GM18858 (cell line): ENCODE results near the gene JUN.

Source experiments
- ATAC-seq: cut with Tn5 transposase; IDR thresholded peaks from one replicate; pipeline ENCODE4 v1.9.1; 2021; ENCODE audit not compliant: unreplicated experiment

The JUN gene

DNA sequence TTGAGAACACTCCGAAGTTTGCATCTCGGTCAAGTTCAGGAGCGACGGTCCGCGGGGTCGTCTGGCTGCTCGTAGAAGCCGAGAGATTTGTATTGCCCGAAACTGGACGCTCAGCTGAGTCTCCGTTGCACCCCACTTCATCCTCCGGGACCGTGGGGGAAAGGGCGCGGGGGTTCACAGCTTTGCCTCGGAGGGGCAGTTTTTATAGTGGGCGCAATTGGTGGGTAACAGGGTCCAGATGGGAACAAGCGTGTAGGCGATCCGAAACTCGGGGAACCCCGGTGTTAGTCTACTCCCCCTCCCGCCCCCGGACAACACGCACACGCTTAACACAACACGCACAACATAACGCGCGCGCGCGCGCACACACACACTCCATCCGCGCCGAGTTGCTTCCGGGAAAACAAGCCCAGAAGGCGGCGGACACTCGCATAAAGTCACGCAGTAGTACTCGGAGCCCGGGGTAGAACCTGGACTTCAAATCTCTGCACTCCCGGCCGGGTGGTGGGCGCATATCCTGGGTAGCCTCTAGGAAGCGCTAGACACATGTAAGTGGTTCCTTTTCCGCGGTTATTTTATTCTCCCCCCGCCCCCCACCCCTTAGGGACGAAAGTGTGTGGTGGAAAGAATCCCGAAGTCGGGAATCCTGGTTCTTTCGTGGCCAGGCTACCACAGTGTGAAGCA, 1.1 kb upstream of the JUN start:
- no peak for ATAC-seq

DNA sequence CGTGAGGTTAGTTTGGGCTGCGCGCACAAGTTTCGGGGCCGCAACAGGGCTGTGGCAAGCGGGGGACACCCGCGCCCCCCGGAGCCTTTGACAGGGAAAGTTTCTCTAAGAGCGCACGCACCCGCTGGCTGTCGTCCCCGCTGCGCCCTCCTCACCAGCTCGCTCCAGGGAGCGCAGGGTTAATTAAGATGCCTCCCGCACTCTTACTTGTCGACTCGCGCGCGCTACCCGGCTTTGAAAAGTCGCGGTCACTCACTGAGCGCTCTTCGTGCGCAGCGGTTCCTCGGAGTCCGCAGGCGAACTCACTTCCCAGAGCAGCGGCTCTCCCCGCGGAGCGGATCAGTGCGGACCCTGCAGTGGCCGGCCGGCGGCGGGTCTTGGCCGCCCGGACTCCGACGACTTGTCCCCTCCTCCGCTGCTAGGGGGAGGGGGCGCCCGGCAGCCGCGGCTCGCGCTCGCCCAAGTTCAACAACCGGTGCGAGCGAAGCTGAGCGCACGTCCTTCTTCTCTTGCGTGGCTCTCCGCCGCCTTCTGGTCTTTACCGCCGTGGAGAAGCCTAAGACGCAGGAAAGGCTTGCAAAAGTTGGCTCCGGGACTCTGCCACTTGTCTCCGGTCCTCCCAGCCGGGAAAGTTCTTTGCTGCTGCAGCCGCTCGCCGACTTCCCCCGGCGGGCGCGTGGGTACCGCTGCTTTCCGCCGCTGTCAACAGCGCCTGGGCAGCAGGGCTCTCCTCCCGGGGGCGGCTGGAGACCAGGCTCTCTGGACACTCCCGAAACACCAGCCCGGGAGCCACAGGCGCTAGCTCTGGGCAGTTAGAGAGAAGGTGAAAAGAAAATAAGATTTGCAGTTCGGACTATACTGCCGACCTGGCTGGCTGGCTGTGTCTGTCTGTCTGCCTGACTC, 506 bp downstream of the JUN start:
- no peak for ATAC-seq

DNA sequence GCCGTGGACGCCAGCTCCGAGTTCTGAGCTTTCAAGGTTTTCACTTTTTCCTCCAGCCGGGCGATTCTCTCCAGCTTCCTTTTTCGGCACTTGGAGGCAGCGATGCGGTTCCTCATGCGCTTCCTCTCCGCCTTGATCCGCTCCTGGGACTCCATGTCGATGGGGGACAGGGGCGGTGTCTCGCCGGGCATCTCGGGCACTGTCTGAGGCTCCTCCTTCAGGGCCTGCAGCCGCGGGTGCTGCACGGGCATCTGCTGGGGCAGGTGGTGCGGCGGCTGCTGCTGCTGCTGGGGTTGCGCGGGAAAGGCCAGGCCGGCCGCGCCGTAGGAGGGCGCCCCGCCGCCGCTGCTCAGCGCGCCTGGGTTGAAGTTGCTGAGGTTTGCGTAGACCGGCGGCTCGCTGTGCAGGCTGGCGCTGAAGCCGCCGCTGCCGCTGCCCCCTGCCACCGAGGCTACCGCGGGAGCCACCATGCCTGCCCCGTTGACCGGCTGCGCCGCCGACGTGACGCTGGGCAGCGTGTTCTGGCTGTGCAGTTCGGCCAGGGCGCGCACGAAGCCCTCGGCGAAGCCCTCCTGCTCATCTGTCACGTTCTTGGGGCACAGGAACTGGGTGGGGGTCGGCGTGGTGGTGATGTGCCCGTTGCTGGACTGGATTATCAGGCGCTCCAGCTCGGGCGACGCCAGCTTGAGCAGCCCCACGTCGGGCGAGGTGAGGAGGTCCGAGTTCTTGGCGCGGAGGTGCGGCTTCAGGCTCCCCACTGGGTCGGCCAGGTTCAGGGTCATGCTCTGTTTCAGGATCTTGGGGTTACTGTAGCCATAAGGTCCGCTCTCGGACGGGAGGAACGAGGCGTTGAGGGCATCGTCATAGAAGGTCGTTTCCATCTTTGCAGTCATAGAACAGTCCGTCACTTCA, 1.4 kb downstream of the JUN start:
- ATAC-seq: no peak

DNA sequence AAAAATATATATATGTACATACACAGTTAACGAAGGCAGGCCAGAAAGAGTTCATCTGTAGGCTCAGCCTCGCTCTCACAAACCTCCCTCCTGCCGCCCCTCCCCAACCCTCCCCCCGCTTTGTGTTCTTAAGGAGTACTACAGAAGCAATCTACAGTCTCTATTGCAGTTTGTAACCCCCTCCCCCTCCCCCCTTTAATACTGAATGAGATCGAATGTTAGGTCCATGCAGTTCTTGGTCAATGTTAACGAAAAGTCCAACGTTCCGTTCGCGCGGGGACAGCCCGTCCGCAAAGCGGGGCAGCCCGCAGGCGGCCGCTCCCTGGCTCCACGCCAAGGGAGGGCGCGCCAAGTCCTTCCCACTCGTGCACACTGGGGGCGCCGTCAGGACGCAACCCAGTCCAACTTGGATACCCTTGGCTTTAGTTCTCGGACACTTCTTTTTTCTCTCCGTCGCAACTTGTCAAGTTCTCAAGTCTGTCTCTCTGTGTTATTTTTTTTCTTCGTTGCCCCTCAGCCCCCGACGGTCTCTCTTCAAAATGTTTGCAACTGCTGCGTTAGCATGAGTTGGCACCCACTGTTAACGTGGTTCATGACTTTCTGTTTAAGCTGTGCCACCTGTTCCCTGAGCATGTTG, 2.2 kb downstream of the JUN start:
- no peak for ATAC-seq

DNA sequence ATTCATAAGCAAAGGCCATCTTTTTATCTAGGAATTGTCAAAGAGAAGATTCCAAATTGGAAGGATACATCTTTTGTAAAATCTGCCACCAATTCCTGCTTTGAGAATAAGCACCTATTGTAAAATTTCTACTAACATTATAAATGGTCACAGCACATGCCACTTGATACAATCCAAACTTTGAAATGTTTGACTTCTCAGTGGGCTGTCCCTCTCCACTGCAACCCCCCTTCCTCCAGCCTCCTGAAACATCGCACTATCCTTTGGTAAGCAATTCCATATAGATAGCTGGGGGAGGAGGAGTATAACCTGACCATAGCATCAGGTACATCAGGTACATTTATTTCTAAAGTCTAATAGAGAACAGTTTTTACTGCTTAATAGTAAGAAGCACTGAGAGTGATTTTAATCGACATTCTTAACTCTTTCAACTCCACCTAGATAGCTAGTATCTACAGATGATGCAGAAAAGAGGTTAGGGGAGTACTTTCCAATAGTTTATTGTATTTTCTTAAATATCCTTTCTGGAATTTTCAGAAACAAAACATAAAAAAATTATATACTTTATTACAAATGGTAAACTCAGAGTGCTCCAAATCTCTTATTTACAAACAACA, 2.9 kb downstream of the JUN start:
- ATAC-seq: no peak

DNA sequence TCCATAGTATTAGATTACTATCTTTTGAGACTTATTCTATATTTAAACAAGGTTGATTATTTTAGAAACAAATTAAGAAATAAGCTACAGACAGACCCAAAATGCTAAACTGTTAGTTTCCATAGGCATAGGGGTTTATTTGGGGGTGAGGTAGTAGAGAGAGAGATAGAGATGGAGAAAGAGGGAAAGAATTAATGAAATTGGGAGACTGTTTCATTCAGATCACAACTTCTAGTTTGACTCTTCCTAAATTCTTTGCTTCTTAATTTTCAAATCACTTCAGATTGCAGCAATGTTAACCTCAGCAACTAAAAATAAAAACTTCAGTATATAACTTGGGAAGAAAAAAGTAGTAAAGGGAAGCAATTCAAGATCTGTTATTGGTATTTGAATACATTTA, 3.4 kb downstream of the JUN start:
- no peak for ATAC-seq

DNA sequence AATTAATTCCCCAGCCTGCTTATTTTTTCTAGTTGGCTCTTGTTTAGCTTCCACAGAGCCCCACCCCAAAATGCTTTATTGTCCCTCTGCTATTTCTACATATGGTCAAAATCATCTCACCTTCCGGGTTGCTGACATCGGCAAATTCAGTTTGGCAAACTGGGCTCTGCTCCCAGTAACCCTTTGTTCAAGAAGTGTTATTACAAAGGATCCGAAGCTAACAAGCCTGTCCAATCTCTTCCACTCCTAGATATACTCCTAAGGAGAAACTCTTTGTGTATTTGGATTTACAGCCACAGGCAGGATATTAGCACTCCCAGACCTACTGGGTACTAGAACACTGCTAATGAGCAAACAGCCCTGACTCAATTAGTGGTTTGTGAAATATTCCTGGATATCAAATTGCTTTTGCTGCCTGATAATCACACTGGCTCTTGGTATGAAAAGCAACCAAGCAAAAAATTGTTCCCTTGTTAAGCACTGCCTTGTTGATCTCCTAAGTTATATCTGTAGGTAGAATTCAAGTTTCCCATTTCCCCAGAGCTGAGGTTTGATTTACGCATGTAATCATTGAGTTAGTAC, 4.0 kb downstream of the JUN start:
- no peak for ATAC-seq

DNA sequence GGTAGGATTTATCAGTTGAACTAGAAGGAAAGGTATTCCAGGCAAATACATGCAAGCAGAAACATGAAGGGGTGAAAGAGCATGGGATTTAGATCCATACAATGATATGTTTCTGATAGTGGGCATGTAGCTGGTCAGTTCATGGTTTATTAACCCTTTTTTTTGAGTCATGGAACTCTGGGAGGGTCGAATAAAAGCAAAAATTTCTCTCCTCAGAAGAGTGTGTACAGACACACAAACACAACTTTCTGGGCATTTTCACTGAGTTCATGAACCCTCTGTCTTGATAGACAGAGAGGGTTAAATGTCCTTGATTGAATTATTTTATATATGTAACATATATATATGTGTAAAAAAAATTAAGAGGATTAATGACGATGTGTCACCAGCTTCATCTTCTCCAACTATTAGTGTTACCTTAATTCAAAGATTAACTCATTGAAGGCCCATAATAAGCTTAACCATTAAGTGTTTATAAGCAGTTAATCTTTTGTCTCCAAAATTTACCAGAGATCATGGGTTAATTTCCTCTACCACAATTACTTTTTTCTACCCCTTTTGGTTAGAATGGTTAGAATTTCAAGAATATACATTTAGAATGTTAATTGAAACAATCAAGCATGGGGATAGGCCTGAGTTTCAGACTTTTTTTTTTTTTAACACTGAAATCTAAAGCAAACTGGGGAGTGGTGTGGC, 4.6 kb downstream of the JUN start:
- ATAC-seq: no peak

DNA sequence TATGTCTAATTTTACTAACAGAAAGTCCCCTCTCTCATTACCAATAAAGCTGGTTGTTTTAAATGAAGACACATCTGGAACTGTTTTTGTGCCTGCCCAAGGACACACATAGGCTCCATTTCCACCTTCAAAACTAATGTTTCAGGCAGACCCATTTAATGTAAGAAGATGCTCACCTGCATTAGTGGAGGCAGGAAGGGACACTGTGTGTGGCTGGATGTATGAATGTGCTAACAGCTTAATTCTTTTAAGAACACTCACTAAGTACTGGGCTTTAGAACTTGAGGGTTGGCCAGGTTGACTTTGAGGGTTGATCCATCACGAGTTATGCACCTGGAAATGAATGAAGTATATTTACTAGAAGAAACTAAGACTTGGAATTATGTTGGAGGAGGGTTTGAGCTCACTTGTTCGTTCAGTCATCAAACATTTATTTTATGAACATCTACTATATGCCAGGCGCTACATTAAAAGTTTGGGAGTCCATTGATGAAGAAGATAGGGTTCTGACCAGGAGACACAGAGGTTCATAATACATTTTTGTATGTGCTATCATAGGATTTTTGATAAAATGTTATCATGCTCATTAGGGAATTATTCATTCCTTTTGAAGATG, 5.4 kb downstream of the JUN start:
- no peak for ATAC-seq

DNA sequence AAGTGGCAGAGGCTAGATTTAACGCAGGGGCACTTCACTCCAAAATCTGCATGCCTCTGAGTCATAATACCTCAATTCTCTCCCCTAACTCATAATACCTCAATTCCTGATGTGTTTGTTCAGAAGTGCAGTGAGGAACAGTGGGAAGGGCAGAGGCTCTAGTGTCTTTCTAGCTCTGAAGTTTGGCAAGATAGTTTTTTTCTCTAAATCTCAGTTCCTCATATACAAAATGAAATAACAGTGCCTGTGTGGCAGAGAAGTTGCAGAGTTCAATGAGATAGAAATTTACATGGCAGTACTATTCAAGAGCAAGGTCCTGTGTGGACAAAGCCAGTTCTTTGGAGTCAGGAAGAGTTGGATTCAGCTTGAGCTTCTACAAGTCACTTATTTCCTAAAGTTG, 9.8 kb downstream of the JUN start:
- no peak for ATAC-seq

DNA sequence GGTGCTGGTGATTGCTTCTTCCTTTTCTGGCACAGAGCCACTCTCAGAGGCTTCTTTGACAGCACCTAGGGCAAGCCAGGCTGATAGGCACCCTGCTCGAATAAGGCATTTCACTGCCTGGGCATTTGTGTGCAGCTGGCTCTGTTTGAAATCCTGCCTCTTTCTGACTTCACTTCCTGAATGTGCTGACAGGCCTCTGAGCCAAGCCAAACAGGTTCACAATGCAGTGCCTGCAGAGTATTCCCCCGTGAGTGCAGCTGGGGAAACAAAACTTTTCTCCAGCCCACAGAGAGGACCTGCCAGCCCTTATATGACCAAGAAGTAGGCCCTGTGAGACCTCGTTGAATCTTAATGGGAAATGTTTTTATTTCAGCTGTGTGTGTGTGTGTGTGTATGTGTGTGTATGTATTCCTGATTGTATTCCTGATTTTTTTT, 10.4 kb downstream of the JUN start:
- peak; percentile 75 for ATAC-seq

DNA sequence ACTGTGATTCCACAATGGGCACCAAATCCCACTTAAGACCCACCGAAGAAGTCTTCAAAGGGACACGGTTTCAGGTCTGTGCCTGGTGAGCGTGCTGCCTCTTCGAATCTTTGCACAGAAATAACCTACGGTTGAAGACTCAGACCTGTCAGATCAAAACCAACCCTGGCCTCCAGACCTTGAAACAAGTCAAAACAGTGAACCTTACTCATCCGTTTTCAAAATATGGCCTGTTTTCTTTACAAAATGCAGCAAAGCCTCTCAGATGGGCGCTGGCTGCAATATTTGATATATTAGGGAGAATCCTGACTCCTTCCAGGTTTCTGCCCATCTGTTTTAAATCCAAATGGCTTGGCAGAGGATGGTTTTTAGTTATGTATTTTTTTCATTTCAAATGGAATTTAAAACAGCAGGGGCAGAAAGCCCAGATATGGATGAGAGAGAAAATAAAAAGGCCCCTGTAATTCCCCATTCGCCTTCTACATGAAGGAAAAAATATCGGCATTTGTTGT, 14.0 kb downstream of the JUN start:
- ATAC-seq: no peak

DNA sequence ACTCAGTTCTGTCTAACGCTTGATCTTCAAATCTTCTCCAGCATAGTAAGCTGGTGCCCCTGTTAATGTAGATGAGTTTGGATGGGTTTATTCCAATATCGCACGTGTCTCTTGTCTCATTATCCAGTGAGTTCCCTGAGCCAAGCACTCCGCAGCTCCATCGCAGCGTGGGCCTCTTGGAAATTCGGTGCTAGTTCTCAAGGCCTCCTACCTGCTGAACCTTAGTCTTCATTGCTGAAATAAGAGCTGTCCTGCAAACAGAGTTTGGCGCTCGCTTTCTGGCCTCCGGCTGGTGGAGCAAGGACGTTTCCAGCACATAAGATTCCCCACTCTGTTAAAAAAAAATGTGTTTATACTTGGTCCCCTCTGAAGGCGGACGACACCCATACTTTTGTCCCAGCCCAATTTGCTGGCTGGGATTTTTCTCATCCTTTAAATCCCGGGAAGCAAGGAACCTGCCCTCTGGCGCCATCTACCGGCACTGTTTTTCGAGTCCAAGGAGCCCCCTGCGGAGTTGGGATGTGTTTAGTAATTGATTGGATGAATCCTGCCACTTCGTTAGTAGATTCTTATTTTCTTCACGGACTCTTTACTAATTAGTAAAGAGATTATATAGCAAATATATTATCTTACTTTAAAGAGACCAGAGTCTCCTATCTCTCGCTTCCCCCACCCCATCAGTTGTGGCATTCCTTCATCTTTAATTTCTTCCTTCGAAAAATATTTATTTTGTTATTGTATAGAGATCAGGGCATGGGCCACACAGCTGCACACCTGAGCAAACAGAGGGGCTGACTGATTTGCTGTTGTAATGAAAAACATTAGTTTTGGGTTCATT, 14.7 kb downstream of the JUN start:
- ATAC-seq: no peak

DNA sequence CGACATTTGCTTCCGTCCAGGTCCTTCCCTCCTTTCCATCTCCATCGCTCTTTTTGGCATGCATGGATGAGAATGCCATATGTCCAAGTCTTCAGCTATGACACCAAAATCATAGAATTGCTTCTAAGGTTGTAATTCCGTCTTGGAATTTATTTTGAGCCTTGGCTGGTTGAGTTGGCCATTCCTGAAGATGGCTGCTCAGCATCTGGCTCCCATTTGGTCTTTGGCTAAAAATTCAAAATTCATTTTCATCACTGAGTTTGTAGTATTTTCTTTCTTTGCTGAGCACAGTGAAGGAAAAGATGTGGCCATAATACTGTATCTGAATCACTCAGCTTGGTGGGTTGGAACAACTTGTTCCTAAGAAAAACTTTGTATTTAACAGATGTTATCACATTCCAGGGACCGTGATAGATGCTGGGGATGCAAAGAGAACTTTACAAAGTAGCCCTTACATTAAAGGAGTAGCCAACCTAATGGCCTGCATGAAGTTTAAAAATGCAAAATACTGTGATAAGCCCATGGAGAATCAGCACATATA, 15.6 kb downstream of the JUN start:
- no peak for ATAC-seq

DNA sequence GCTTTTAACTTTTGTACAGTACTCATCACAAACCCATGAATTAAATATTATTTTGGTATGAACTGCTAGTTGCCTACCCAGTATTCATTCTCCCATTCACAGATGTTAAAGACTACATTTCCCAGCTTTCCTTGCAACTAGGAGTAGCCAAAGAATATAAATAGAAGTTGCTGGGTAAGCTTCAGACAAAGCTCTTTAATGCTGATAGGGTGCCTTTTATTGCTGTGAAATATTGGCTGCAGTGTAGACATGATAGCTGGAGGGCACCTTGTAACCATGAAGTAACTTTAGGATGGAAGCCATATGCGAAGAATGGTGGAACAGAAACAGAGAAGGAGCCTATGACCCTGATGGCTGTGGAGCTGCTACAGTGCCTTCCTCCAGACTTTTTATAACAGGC, 16.7 kb downstream of the JUN start:
- ATAC-seq: no peak

DNA sequence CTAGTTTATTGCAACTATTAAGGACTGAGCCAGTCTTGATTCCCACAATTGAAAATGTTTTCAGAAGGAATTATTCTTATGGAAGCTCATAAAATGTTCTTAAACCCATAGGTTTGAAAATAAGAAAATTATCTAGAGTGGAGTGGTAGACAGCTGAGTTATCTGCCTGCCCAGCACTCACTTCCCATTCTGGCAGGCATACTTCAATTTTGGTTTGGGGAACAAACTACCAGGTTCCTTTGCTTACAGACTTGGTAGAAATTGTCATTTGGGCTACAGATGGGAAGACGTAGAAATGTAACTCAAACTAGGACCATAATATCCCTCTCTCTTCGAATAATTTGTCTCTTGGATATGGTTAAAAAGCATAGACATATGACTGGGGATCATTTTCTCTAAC, 18.4 kb downstream of the JUN start:
- ATAC-seq: no peak

DNA sequence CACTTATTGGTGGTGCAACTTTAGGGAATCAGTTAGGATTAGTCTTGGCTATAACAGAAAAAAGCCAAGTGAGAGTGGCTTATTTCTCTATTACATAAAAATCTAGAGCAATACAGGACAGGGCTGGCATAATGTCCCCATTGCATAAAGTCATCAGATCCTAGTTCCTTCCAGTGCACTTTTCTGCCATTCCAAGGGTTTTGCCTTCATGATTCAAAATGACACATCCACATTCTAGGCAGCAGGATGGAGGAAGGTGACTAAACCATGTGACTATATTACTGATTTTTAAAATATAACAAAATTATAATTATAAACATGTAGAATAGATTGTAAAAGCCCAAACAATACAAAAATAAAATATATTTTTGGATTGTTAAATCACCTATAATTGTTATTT, 18.8 kb downstream of the JUN start:
- no peak for ATAC-seq
